Effector CD4-positive, alpha-beta T cell (primary cell): ENCODE data around the gene CCDC13.
A peak's percentile ranks its signal among the peaks of the same experiment; 100 is the strongest.

Source experiments
- DNase-seq: peaks from one replicate; pipeline ENCODE4 v3.0.0-alpha.2; 2020

CCDC13 gene

GRCh38 chr3:42752441-42752840, 20.6 kb downstream of the CCDC13 start:
- no peak for DNase-seq

DNA sequence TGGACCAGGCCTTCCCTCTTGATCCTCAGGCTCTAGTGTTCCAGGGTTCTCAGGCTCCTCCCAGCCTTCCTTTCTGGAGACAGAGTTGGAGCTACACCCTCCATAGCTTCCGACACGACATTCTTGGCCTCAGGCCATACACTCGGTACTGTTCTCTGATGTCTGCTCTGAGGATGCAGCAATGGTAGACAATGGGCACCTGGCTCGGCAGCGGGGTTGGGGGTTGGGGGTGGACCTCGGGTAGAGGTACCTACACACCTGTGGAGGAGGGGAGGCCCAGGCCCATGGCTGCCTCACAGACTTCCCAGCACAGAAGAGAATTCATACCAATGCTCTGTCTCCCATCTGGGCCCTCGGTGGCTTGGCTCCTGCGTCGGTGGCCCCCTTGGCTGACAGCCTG, 21.4 kb downstream of the CCDC13 start:
- DNase-seq, result no peak

DNA sequence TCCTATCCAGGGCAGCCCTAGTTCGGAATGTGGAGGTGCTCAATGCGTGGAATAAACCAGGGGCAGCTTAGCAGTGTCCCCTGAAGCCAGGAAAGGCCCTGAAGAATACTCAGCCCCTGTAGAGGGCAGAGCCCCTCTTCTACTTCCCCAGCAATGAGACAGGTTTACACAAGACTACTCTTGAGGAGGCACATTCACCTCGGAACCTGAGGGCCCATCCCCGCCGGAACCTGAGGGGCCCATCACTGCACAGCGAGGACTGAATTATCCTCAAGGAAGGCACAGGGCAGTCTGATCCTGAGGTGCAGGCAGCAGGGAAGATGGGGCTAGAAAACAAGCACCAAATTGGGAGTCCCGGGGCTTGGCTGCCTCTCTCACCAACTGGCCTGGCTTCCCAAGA, 22.2 kb downstream of the CCDC13 start:
- DNase-seq, result no peak

- no peak for DNase-seq
Observed at GRCh38 chr3:42749753-42750231, 23.3 kb downstream of the CCDC13 start.

- no peak for DNase-seq
Observed at GRCh38 chr3:42749025-42749752, 23.9 kb downstream of the CCDC13 start.

GRCh38 chr3:42747581-42747980, 25.5 kb downstream of the CCDC13 start:
- peak; percentile 13 for DNase-seq

DNA sequence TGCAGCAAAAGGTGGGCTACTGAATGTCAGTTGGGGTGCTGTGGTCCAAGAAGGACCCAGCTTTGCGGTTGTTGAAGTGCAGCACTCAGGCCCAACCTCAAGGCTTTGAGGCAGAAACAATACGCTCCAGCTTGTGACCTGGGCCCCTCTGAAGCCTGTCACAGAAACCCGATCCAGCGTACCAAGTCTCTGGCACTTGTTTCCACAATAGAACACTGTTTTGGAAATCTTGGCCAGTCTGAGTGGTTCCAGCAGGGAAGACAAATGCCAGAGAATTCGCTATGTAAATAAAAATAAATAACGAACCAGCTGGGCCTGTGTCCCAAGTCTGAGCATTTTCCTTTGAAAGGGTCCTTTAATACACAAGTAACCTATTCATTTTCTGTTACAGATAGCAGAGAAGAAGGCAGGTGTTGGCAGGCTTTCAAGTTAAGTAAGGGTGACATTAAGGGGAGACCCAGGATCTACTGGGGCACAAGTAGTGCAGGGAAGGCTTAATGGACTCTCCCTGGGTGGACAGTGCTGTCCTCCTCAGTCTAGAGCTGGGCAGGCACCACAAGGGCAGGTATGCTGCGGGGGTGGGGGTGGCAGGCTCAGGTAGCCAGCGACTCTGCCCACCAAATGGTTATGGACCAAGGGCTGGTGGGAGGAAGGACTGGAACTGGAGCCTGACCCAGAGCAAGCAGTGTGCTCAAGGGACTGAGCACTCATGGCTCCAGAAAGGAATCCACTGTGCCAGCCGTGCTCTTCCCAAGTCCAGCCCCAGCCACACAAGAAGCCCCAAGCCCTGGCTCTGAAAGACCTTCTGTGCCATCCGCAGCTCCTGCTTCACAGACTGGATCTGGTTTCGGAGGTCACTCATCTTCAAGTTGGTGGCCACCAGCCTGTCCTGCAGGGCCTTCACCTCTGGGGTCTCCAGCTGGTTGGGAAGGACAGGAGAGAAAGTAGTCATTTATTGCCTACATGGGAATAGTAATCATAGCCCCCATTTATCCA, 26.3 kb downstream of the CCDC13 start:
- DNase-seq, result no peak

DNA sequence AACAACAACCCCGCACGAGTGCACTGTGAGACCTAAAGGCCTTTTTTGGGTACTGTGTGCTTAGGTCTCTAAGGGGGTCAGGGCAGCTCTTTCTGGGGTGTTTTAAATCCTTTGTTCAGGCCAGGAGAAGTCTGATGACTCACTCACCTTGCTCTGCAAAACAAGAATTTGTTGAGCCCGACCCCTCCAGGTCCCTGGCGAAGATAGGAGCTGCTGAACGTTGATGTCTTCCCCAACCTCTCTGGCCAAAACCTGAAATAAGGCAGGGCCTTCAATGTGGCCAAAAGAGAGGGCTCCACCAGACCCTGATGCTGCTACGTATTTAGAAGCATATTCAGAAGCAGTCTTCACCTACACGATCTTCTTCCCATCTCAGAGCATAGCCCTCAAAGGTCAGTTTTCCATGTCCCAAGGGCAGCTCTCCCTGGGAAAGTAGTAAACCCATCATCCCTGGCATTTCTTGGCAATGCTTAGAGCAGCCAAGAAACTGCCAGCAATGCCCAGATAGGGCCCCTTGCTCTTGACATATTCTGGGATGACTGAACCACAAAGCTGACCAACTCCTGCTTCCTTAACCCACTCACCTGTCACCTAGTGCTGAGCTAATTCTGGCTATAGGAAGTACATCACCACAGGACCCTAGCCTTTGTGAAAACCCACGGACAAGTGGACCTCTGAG, 27.1 kb downstream of the CCDC13 start:
- no peak for DNase-seq

- no peak for DNase-seq
Observed at GRCh38 chr3:42745291-42745745, 27.7 kb downstream of the CCDC13 start.

- no peak for DNase-seq
Observed at GRCh38 chr3:42743204-42743995, 29.7 kb downstream of the CCDC13 start.

DNA sequence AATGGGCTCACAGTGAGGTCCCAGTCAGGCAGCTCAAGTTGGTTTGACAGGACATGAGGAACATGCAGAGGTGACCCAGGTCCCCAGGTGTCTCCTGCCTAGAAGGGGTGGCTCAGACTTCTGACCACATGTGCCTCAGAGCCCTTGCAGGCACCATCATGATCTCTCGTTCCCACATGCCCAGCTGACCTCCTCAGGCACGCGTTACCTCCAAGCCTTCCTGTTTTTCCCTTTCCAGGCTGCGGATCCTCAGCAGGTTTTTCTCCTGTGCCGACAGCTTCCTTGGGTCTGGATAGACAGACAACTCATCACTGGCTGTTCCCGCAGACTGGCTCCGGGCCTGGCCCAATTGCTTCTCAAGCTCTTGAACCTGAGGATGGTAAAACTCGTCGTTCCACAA, 30.4 kb downstream of the CCDC13 start:
- no peak for DNase-seq

GRCh38 chr3:42742259-42742658, 30.8 kb downstream of the CCDC13 start:
- DNase-seq, result no peak

DNA sequence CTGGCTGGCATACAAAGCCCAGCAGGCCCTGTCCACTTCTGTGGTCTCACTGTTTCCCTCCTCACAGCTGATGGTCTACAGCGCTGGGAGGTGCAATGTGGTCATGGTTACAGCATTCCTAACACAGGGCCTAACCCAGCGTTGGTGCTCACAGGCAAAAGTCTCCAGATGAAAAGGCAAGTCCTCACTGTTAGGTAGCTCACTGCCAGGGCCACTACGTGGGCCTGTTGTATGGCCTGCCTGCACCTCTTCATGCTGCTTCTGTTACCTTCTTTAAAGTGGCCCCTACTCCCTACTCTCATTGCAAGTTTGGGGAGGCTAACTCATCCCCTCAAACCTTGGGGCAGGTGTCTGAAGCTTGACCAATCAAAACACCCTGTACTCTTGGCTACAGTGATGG, 31.3 kb downstream of the CCDC13 start:
- no peak for DNase-seq

DNA sequence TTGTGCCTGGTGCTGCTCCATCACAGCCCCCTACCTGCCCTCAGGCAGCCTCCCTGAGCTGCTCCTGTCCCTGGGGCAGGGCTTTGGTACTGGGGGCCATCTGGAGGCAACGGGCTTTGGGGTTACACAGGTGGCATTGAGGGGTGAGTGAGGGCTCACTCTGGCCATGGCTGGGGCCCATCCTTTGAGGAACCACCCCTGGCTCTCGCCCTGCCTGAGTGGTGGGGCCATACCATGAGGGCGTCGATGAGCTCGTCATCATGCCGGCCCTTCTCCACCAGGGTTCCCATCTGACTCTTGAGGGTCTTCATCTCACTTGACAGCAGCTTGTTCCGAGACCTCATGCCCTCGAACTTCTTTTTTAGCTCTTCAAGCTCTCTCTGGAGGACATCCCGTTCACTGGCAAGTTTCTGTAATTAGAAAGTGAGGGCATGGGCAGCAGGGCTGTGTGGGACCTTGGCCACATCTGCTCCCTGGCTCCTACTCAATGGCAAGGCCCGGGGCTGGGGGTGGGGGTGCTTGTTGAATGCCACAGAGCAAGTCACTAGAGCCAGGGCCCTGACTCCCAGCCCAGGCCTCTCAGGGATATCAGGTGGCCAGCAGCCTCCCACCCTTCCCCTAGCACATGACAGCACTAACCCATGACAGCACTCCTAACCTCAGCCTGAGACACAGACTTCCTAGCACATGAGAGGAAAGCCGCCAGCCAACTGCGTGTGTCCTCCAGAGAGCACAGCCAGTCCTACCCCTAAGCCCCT, 33.5 kb downstream of the CCDC13 start:
- no peak for DNase-seq

GRCh38 chr3:42736531-42736930, 36.5 kb downstream of the CCDC13 start:
- no peak for DNase-seq

DNA sequence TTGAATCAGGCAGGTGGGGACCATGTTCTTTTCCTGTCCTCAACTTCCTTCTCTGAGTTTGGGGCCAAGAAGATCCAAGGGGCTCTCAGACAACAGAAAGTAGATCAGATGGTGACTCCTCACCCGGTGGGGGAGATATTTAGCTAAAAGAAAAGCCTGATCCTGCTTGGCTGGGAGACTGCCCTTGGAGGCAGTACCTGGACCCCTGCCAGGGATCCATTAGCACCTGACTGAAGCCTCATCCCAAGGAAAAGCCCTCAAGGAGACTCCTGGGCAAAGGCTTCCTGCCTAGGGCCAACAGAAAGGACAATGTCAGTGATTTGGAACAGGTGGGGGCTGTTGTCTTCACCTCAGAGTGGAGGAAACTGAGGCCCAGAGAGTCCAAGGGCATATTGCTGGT, 37.0 kb downstream of the CCDC13 start:
- no peak for DNase-seq

GRCh38 chr3:42735615-42736014, 37.4 kb downstream of the CCDC13 start:
- DNase-seq, result no peak

DNA sequence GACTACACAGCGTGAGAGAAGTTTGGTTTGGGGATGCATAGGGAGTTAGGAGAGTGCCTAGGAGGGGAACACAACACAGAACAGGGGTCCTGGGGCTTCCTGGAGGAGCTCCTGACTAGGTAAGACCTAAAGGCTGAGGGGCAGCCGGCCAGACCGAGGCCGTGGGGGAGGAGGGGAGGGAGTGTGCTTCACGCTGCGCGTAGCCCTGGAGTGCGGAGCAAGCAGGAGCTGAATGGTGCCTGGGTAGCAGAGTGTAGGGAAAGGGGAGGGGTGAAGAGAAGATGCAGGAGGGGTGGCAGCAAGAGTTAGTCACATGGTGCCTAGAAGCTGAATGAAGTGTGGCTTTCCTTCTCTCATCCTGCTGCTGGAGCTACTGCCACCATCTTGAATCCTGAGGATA, 38.0 kb downstream of the CCDC13 start:
- no peak for DNase-seq

GRCh38 chr3:42734263-42734860, 38.7 kb downstream of the CCDC13 start:
- no peak for DNase-seq

- no peak for DNase-seq
Observed at GRCh38 chr3:42733501-42734262, 39.4 kb downstream of the CCDC13 start.
